Esophagus squamous epithelium (tissue), 5 donors: ENCODE data around the gene ARID5B. TPM values are rescaled to one million over a fixed set of nuclear protein-coding genes. Genes with fewer than 3 reads are reported as not detected.

Experiments used
- DNase-seq: peaks from one replicate; lab custom pipeline; 2025; lab: John Stamatoyannopoulos, UW
- H3K27ac ChIP-seq, 4 donors: fragments of 200-600 bp; sonication (generic); one replicate each; pipeline ENCODE4 v1.5.1; 2016 to 2019; ENCODE audit warnings: mild to moderate bottlenecking in 1 of 4
- H3K27me3 ChIP-seq, 4 donors: fragments of 200-600 bp; sonication (generic); 1 replicate in 3 of 4; 2 replicates in 1 of 4; pipeline versions ENCODE4 v1.5.1 to v1.6.0; 2017 to 2021; ENCODE audit warnings: antibody characterized with exemption in 1 of 4
- H3K36me3 ChIP-seq, 3 donors: fragments of 200-600 bp; sonication (generic); one replicate each; pipeline ENCODE4 v1.5.1; 2016 to 2019
- H3K4me1 ChIP-seq, 3 donors: fragments of 200-600 bp; sonication (generic); one replicate each; pipeline ENCODE4 v1.5.1; 2017 to 2019
- H3K4me3 ChIP-seq, 4 donors: fragments of 200-600 bp; sonication (generic); 1 replicate in 3 of 4; 2 replicates in 1 of 4; pipeline ENCODE4 v1.5.1; 2016 to 2019; ENCODE audit warnings: mild to moderate bottlenecking in 2 of 4, moderate library complexity in 1 of 4
- H3K9me3 ChIP-seq, 3 donors: fragments of 200-600 bp; sonication (generic); one replicate each; pipeline ENCODE4 v1.5.1; 2016 to 2019
- CTCF ChIP-seq, 6 experiments: fragments of 450-650 bp in 4 of 6; fragments of 200-600 bp in 2 of 6; sonication (generic) in 2 of 6; IDR thresholded peaks; one replicate each; pipeline ENCODE4 v1.5.1; 2016 to 2019; ENCODE audit warnings: antibody characterized with exemption in 6 of 6, mild to moderate bottlenecking in 4 of 6, moderate library complexity in 4 of 6
- POLR2A ChIP-seq, 4 donors: fragments of 450-650 bp; IDR thresholded peaks; one replicate each; pipeline ENCODE4 v1.6.1; 2017; ENCODE audit warnings: antibody characterized with exemption in 4 of 4, mild to moderate bottlenecking in 4 of 4, moderate library complexity in 3 of 4
- WGBS, 2 donors: methylation state at CpG; one replicate each; pipeline ENCODE4 v1.1.5; 2018; 5-methylcytosine and 5-hydroxymethylcytosine counted together
- intact Hi-C: fragments of 100-400 bp; cut with DNase I; formaldehyde crosslinking; loops from one replicate; pipeline ENCODE4 v1.15.0; 2022
- total RNA-seq, 4 donors: library from RNA; depleted of rRNA; stranded (reverse); fragments of >200 nt; gene quantifications; one replicate each; pipeline ENCODE4 v1.1.0, GENCODE V29; 2016
- donor health status: DM: yes; HTN: yes; CAD: no.

ARID5B gene
- total RNA-seq, 4 donors from 2014 or later = 18.0 to 38.1 (median 30.2) TPM

GRCh38 chr10:61986382-61986781 lies 84.9 kb downstream of the ARID5B start:
- intact Hi-C loops = no loop called here
- Histone ChIP-seq H3K4me1 (peaks cover 0 to 24% (median 11%) of the 10 kb centered on the region in 3 donors), H3K27me3 (no peaks in the 10 kb centered on the region), H3K9me3 (no peaks in the 10 kb centered on the region), H3K4me3 (no peak overlapping the region), H3K36me3 (no peaks in the 10 kb centered on the region), H3K27ac (peak overlapping the region in 2 of 4 donors; percentile 13 to 73)
- WGBS, 2 donors = 83 to 85% methylated on average over 3 of the region's 3 CpGs
- no peak for TF ChIP-seq POLR2A (IDR thresholded peaks at IDR 0.05)
- no peak for TF ChIP-seq CTCF (IDR thresholded peaks at IDR 0.05)
- no peak for DNase-seq

- Histone ChIP-seq H3K27me3 (no peaks in the 10 kb centered on the region), H3K4me3 (no peak overlapping the region), H3K4me1 (peaks cover 2 to 23% (median 14%) of the 10 kb centered on the region in 3 donors), H3K27ac (peak overlapping the region in 3 of 4 donors; percentile 18 to 73 (median 66)), H3K9me3 (no peaks in the 10 kb centered on the region), H3K36me3 (no peaks in the 10 kb centered on the region)
- 83 to 87% methylated on average over 6 of the region's 6 CpGs for WGBS, 2 donors
- no peak for DNase-seq
- intact Hi-C loops = no loop called here
- TF ChIP-seq CTCF (IDR thresholded peaks at IDR 0.05) (no peak), POLR2A (IDR thresholded peaks at IDR 0.05) (no peak)
These were observed 85.4 kb downstream of the ARID5B start for GRCh38 chr10:61986788-61987492.

- WGBS, 2 donors = 60 to 77% methylated on average over 3 of the region's 3 CpGs
- no peaks in the 10 kb centered on the region for H3K36me3 ChIP-seq
- no peaks in the 10 kb centered on the region for H3K9me3 ChIP-seq
- H3K4me3 ChIP-seq = peak overlapping the region in 1 of 4 donors; percentile 38
- peaks cover 8 to 27% (median 20%) of the 10 kb centered on the region in 3 donors for H3K4me1 ChIP-seq
- peak overlapping the region; percentile 18 to 73 (median 48) for H3K27ac ChIP-seq
- intact Hi-C loops = no loop called here
- H3K27me3 ChIP-seq = no peaks in the 10 kb centered on the region
- TF ChIP-seq POLR2A (IDR thresholded peaks at IDR 0.05) (no peak), CTCF (IDR thresholded peaks at IDR 0.05) (no peak)
- no peak for DNase-seq
These were observed 86.0 kb downstream of the ARID5B start for GRCh38 chr10:61987537-61987936.

- TF ChIP-seq CTCF (IDR thresholded peaks at IDR 0.05) (no peak), POLR2A (IDR thresholded peaks at IDR 0.05) (peak in 1 of 4 donors; percentile 43)
- Histone ChIP-seq H3K27me3 (no peaks in the 10 kb centered on the region), H3K36me3 (no peaks in the 10 kb centered on the region), H3K27ac (peak overlapping the region; percentile 18 to 73 (median 48)), H3K4me1 (peaks cover 10 to 31% (median 21%) of the 10 kb centered on the region in 3 donors), H3K9me3 (no peaks in the 10 kb centered on the region), H3K4me3 (peak overlapping the region in 1 of 4 donors; percentile 38)
- no peak for DNase-seq
- intact Hi-C loops = no loop called here
- 10 to 23% methylated on average over 2 of the region's 2 CpGs for WGBS, 2 donors
These were observed 86.5 kb downstream of the ARID5B start for GRCh38 chr10:61987951-61988379.

GRCh38 chr10:61989995-61990760 lies 88.7 kb downstream of the ARID5B start:
- Histone ChIP-seq H3K4me1 (peaks cover 10 to 53% (median 34%) of the 10 kb centered on the region in 3 donors), H3K9me3 (no peaks in the 10 kb centered on the region), H3K27ac (peak overlapping the region in 1 of 4 donors; percentile 17), H3K36me3 (no peaks in the 10 kb centered on the region), H3K4me3 (no peak overlapping the region), H3K27me3 (no peaks in the 10 kb centered on the region)
- DNase-seq = no peak
- WGBS, 2 donors = 87 to 96% methylated on average over 3 to 4 of the region's 4 CpGs
- TF ChIP-seq CTCF (IDR thresholded peaks at IDR 0.05) = no peak
- no peak for TF ChIP-seq POLR2A (IDR thresholded peaks at IDR 0.05)
- intact Hi-C loops = no loop called here
